Activated T-cell treated with anti-CD3 and anti-CD28 coated beads, Interleukin-2, amount 50 U/mL, for 1 hour (primary cell): ENCODE measurements around the gene URM1.
"Not testable (repeated sequence)": the region's sequence is repeated elsewhere in the genome, so short reads cannot be mapped to it uniquely, and the experiment has no call there.

ENCODE experiments used
- DNase-seq: peaks from one replicate; pipeline ENCODE4 v3.0.0-alpha.2; 2020

The URM1 gene

GRCh38 chr9:128411364-128412119 lies 40.4 kb downstream of the URM1 start:
- DNase-seq, result no peak

- DNase-seq, result peak; percentile 64
Measured at GRCh38 chr9:128412120-128412790, 41.1 kb downstream of the URM1 start.

GRCh38 chr9:128413728-128414127 lies 42.6 kb downstream of the URM1 start:
- DNase-seq, result not testable (repeated sequence)

GRCh38 chr9:128414461-128414860 lies 43.3 kb downstream of the URM1 start:
- DNase-seq, result no peak

GRCh38 chr9:128415281-128415680 lies 44.1 kb downstream of the URM1 start:
- no peak for DNase-seq

- DNase-seq, result no peak
Measured at GRCh38 chr9:128416014-128416413, 44.8 kb downstream of the URM1 start.

- no peak for DNase-seq
Measured at GRCh38 chr9:128416432-128417019, 45.4 kb downstream of the URM1 start.

- DNase-seq, result no peak
Measured at GRCh38 chr9:128419061-128419925, 48.1 kb downstream of the URM1 start.

- DNase-seq, result peak; percentile 75
Measured at GRCh38 chr9:128420060-128420650, 49.0 kb downstream of the URM1 start.

GRCh38 chr9:128420651-128421481 lies 49.7 kb downstream of the URM1 start, which contains the start of gene CERCAM:
TSS of gene CERCAM (plus strand) at chr9:128420857. CDS start at chr9:128420878, 21 bp downstream.
- DNase-seq, result peak; percentile 66

- no peak for DNase-seq
Measured at GRCh38 chr9:128421482-128421996, 50.4 kb downstream of the URM1 start.

GRCh38 chr9:128422022-128422782 lies 51.0 kb downstream of the URM1 start:
- DNase-seq, result not testable (repeated sequence)

GRCh38 chr9:128422783-128423150 lies 51.6 kb downstream of the URM1 start:
- DNase-seq, result no peak

GRCh38 chr9:128423356-128423755 lies 52.2 kb downstream of the URM1 start:
- DNase-seq, result not testable (repeated sequence)

- DNase-seq, result no peak
Measured at GRCh38 chr9:128424268-128424780, 53.1 kb downstream of the URM1 start.

- DNase-seq, result no peak
Measured at GRCh38 chr9:128428644-128429512, 57.7 kb downstream of the URM1 start.

GRCh38 chr9:128429513-128430086 lies 58.4 kb downstream of the URM1 start:
- DNase-seq, result no peak

- DNase-seq, result no peak
Measured at GRCh38 chr9:128431207-128431606, 60.0 kb downstream of the URM1 start.

GRCh38 chr9:128434340-128434739 lies 63.2 kb downstream of the URM1 start:
- DNase-seq, result no peak
